Ovary (tissue), 9 donors: ENCODE results near the gene CACNA1C. TPM values are rescaled to one million over a fixed set of nuclear protein-coding genes. Genes with fewer than 3 reads are reported as not detected.
A peak's percentile ranks its signal among the peaks of the same experiment; 100 is the strongest.

Experiments
- DNase-seq, 5 donors: peaks; one replicate each; pipeline ENCODE4 v3.0.0-alpha.2; 2019 to 2020
- H3K27ac ChIP-seq, 2 donors: fragments of 200-600 bp; one replicate each; pipeline versions ENCODE4 v1.5.1 to v1.8.0; 2019 to 2022
- H3K27me3 ChIP-seq: fragments of 200-600 bp; one replicate; pipeline ENCODE4 v1.8.0; 2022
- H3K36me3 ChIP-seq: fragments of 200-600 bp; sonication (generic); one replicate; pipeline ENCODE4 v1.5.1; 2019
- H3K4me1 ChIP-seq: one replicate; pipeline ENCODE4 v1.8.1; 2013; ENCODE audit warnings: mild to moderate bottlenecking, moderate library complexity; ENCODE audit not compliant: insufficient read depth
- H3K4me3 ChIP-seq: fragments of 200-600 bp; sonication (generic); one replicate; pipeline ENCODE4 v1.5.1; 2017
- H3K9me3 ChIP-seq, 2 donors: fragments of 200-600 bp in 1 of 2; sonication (generic) in 1 of 2; one replicate each; pipeline versions ENCODE4 v1.5.1 to v1.8.1; 2013 to 2019; ENCODE audit warnings: mild to moderate bottlenecking in 1 of 2, moderate library complexity in 1 of 2
- EP300 ChIP-seq: sonication (generic); formaldehyde crosslinking; IDR thresholded peaks from one replicate; pipeline ENCODE4 v1.6.1; 2017; ENCODE audit warnings: antibody characterized with exemption
- POLR2A ChIP-seq: fragments of 450-650 bp; IDR thresholded peaks from one replicate; pipeline ENCODE4 v1.6.1; 2017; ENCODE audit warnings: antibody characterized with exemption, mild to moderate bottlenecking, moderate library complexity
- WGBS, 3 donors: extraction: QIAGEN DNeasy Blood & Tissue Kit in 1 of 3; methylation state at CpG; one replicate each; pipeline versions ENCODE4 v1.1.5 to v1.1.7; 2013 to 2017; 5-methylcytosine and 5-hydroxymethylcytosine counted together
- intact Hi-C, 4 donors: fragments of 100-400 bp; cut with DNase I; formaldehyde crosslinking; loops; one replicate each; pipeline versions ENCODE4 v1.11.0 to v1.15.1; 2022 to 2023
- polyA plus RNA-seq, 2 donors: library from polyadenylated mRNA; stranded (reverse); fragments of 200-250 nt in 1 of 2; fragments of 350-450 nt in 1 of 2; fragmentation: Illumina TruSeq in 1 of 2; extraction: RNeasy Lipid Tissue Mini Kit (QIAGEN cat#74804) in 1 of 2; gene quantifications; one replicate each; pipeline ENCODE4 v1.2.3, GENCODE V29; 2013 to 2014
- total RNA-seq, 7 donors: library from RNA; depleted of rRNA in 2 of 7; stranded (reverse); fragments of >200 nt in 2 of 7; fragmentation: NEBNext Ultra II Directional in 3 of 7; extraction: Animal tissue kit (Norgen Biotek cat#: 25700) in 3 of 7; gene quantifications; one replicate each; pipeline versions ENCODE4 v1.1.0 to v1.2.4, GENCODE V29; 2016 to 2023
- TF ChIP-seq, protein P1 (sequence below), 3 donors: fragments of 450-650 bp in 2 of 3; fragments of 200-600 bp in 1 of 3; IDR thresholded peaks; one replicate each; pipeline versions ENCODE4 v1.5.1 to v1.8.0; 2016 to 2022; ENCODE audit warnings: antibody characterized with exemption in 3 of 3, mild to moderate bottlenecking in 1 of 3
- donor health status: DM: no; HTN: no; CAD: no; lungs with moderate emphysema.
- donor health status: DM: no; HTN: no; CAD: no.
- donor health status: Bipolar disorder and iron deficiency.
- donor health status: DM: yes; HTN: yes; CAD: no.
- donor health status: DM: no; HTN: no; CAD: no.
- donor health status: DM: yes; HTN: yes; CAD: no.

CACNA1C gene
- total and polyA plus RNA-seq, 9 donors, result 2.2 to 8.3 (median 3.7) TPM

DNA sequence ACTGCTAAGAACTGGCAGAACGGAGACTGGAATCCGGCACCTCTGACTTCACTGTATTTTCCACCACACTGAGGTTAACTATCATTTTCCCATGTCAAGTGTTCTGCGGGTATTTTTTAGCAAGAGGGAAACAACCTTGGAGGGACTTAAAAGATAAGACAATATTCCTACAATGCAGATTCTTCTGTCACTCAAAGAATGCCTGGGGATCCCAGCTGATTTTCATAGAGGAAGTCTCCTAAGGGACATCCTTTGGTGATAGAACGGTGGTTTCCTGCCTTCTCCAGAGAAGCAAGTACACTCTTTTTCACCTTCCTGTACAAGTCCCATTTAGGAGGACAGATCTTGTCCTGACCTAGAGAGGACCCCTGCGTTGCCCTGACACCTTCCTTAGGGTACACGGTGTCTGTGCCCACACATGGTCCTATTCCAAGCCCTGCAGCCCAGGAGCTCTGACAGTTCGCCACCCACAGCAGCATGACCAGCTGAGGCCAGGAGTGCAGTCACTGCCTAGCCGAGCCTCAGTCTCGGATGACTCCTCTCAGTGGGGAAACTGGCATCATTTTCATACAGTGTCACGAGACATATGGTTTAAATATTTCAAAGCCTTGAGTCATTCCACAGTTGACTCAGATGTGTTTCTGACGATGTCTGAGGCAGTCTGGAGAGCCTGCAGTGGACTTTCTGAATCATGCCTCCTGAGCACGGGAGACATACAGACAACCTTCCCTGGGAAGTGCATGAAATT lies 560.7 kb downstream of the CACNA1C start:
- intact Hi-C loops, result no loop called here
- 62 to 69% (median 66%) methylated on average over 12 of the region's 12 CpGs for WGBS, 3 donors

DNA sequence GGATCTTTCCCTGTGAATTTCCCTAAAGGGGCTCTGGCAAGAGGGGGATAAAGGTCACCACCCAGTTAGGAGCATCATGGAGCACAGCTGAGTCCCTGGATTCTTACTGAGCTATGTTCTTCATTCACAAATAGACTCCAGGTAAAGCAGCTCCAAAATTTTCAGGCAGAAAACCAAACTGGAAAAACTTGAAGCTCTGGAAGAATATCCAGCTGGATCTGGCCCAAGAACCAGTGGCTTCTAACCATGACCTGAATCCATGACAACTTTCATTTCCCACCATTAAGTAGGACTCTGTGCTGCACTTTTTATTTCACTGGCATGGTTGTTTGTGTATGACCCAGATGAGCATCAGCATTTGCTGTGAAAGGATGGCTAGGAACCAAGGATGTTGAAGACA lies 561.6 kb downstream of the CACNA1C start:
- no peaks in the 10 kb centered on the region for H3K9me3 ChIP-seq
- H3K36me3 ChIP-seq, result no peaks in the 10 kb centered on the region
- DNase-seq, result no peak
- H3K27me3 ChIP-seq, result no peaks in the 10 kb centered on the region
- no peak overlapping the region for H3K4me3 ChIP-seq
- peaks cover 9% of the 10 kb centered on the region for H3K4me1 ChIP-seq
- intact Hi-C loops, result no loop called here
- no peak overlapping the region for H3K27ac ChIP-seq
- TF ChIP-seq, protein P1, sequence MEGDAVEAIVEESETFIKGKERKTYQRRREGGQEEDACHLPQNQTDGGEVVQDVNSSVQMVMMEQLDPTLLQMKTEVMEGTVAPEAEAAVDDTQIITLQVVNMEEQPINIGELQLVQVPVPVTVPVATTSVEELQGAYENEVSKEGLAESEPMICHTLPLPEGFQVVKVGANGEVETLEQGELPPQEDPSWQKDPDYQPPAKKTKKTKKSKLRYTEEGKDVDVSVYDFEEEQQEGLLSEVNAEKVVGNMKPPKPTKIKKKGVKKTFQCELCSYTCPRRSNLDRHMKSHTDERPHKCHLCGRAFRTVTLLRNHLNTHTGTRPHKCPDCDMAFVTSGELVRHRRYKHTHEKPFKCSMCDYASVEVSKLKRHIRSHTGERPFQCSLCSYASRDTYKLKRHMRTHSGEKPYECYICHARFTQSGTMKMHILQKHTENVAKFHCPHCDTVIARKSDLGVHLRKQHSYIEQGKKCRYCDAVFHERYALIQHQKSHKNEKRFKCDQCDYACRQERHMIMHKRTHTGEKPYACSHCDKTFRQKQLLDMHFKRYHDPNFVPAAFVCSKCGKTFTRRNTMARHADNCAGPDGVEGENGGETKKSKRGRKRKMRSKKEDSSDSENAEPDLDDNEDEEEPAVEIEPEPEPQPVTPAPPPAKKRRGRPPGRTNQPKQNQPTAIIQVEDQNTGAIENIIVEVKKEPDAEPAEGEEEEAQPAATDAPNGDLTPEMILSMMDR (IDR thresholded peaks at IDR 0.05), result no peak
- TF ChIP-seq POLR2A (no peak), EP300 (no peak)

More for the DNA sequence above, 560.7 kb downstream of the CACNA1C start:
- Histone ChIP-seq H3K4me3 (no peak overlapping the region), H3K36me3 (no peaks in the 10 kb centered on the region), H3K9me3 (no peaks in the 10 kb centered on the region), H3K4me1 (peaks cover 9% of the 10 kb centered on the region), H3K27ac (no peak overlapping the region), H3K27me3 (no peaks in the 10 kb centered on the region)
- DNase-seq, result no peak
- TF ChIP-seq POLR2A (no peak), EP300 (no peak)
- TF ChIP-seq, protein P1 (IDR thresholded peaks at IDR 0.05), result no peak

DNA sequence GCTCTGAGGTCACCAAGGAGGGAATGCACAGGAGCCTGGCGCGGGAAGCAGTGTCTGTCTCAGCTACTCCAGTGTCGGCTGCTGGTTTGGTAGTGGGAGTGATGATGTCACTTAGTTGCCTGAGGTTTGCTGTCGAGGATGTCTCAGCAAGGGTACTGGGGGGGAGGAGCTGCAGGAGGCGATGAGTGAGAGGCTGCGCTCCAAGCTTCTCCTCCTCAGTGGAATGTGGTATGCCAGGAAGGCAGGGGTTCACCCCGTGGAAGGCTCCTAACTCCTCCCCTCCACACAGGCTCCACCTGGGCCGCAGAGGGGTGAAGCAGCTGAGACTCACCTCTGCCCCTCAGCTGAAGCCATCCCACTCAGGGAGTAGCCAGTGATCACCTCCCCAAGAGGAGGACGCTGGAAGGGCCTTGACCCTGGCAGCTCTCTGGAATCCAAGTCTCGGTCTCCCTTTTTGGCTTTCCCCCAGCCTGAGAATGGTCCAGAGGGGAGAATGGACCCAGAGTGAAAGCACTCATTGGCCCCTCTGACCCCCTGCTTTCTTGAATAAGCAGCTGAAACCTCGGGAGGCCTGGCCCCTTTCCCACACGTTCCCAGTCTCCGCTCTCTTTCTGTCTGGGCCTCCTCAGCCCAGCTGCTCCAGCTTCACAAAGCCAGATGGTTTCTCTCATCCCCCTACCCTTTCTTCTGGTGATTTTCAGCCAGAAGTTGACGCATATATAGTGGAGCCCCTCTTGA lies 563.0 kb downstream of the CACNA1C start:
- Histone ChIP-seq H3K9me3 (no peaks in the 10 kb centered on the region), H3K27ac (no peak overlapping the region), H3K36me3 (no peaks in the 10 kb centered on the region), H3K4me3 (no peak overlapping the region), H3K27me3 (no peaks in the 10 kb centered on the region), H3K4me1 (peaks cover 9% of the 10 kb centered on the region)
- TF ChIP-seq POLR2A, result no peak
- no peak for TF ChIP-seq EP300
- TF ChIP-seq, protein P1 (IDR thresholded peaks at IDR 0.05), result no peak
- peak in 4 of 5 donors; percentile 58 to 79 (median 68) for DNase-seq
- intact Hi-C loops, result no loop called here
- WGBS, 3 donors, result 18 to 21% (median 19%) methylated on average over 14 of the region's 14 CpGs

DNA sequence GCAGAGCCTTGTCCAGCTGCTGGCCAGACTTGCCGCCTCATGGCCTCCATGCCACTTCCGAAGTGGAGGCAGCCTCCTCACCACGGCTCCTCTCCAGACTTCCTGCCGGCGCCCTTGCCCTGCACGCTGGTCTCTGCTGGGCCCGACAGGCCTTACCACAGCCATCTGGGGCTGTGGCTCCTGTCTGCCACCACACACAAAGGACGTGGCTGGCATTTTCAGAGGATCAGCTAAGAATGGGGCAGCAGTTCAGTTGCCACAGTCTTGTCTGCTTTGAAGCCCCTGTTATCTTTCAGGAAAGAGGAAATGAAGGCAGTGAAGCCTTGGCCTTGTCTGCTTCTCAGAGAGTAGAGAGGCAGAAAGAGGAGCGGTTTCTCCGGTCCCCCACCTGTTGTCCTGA lies 564.0 kb downstream of the CACNA1C start:
- TF ChIP-seq, protein P1 (IDR thresholded peaks at IDR 0.05), result no peak
- no peak for TF ChIP-seq EP300
- no peak for TF ChIP-seq POLR2A
- H3K27me3 ChIP-seq, result no peaks in the 10 kb centered on the region
- WGBS, 3 donors, result 84 to 93% (median 85%) methylated on average over 10 of the region's 10 CpGs
- no peak overlapping the region for H3K4me3 ChIP-seq
- no peak overlapping the region for H3K27ac ChIP-seq
- no peak for DNase-seq
- H3K36me3 ChIP-seq, result no peaks in the 10 kb centered on the region
- intact Hi-C loops, result no loop called here
- no peaks in the 10 kb centered on the region for H3K9me3 ChIP-seq
- peaks cover 9% of the 10 kb centered on the region for H3K4me1 ChIP-seq
